BE2C (cell line): Measurements from ENCODE around the gene CPNE1.

Experiments used
- DNase-seq: peaks from one replicate; pipeline ENCODE4 v3.0.0-alpha.2; 2020
- H3K27me3 ChIP-seq: fragments of 250-450 bp; sonication (Bioruptor Pico); 2 replicates; pipeline ENCODE4 v1.5.1; 2020; ENCODE audit warnings: mild to moderate bottlenecking
- H3K36me3 ChIP-seq: fragments of 250-450 bp; sonication (Bioruptor Pico); 2 replicates; pipeline ENCODE4 v1.5.1; 2020; ENCODE audit warnings: mild to moderate bottlenecking
- H3K4me1 ChIP-seq: fragments of 250-450 bp; sonication (Bioruptor Pico); 2 replicates; pipeline ENCODE4 v1.5.1; 2020
- H3K4me3 ChIP-seq: 2 replicates; pipeline ENCODE4 v1.5.1; 2011; ENCODE audit warnings: low read depth, low read length
- H3K9me3 ChIP-seq: fragments of 250-450 bp; sonication (Bioruptor Pico); 2 replicates; pipeline ENCODE4 v1.5.1; 2020
- TF ChIP-seq, protein P1 (sequence below): IDR thresholded peaks from 2 replicates; pipeline ENCODE4 v1.5.1; 2012; ENCODE audit warnings: mild to moderate bottlenecking, low read depth, low read length

CPNE1 gene

DNA sequence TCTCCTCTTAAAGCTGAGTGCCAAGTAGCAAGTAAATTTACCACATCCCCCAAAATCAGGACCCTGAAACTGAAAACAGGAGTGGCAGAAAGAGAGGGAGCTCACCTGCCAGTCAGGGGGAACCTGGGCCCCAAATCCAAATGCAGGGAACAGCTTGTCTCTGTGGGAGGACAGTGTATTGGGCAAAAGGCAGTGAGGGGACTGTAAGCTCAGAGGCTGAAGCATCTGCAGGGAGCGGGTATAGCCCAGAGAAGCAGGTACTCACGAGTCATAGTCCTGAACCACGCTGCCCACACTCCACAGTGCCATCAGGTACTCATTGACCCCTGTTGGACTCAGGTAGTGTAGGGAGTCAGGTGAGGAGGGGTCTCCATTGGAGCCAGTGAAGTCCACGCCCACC lies 34.1 kb downstream of the CPNE1 start:
- no peaks in the 10 kb centered on the region for H3K27me3 ChIP-seq
- H3K9me3 ChIP-seq = no peaks in the 10 kb centered on the region
- TF ChIP-seq, protein P1, sequence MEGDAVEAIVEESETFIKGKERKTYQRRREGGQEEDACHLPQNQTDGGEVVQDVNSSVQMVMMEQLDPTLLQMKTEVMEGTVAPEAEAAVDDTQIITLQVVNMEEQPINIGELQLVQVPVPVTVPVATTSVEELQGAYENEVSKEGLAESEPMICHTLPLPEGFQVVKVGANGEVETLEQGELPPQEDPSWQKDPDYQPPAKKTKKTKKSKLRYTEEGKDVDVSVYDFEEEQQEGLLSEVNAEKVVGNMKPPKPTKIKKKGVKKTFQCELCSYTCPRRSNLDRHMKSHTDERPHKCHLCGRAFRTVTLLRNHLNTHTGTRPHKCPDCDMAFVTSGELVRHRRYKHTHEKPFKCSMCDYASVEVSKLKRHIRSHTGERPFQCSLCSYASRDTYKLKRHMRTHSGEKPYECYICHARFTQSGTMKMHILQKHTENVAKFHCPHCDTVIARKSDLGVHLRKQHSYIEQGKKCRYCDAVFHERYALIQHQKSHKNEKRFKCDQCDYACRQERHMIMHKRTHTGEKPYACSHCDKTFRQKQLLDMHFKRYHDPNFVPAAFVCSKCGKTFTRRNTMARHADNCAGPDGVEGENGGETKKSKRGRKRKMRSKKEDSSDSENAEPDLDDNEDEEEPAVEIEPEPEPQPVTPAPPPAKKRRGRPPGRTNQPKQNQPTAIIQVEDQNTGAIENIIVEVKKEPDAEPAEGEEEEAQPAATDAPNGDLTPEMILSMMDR = no peak
- H3K4me3 ChIP-seq = no peak overlapping the region
- no peak for DNase-seq
- no peaks in the 10 kb centered on the region for H3K4me1 ChIP-seq
- peaks cover 59% of the 10 kb centered on the region for H3K36me3 ChIP-seq

DNA sequence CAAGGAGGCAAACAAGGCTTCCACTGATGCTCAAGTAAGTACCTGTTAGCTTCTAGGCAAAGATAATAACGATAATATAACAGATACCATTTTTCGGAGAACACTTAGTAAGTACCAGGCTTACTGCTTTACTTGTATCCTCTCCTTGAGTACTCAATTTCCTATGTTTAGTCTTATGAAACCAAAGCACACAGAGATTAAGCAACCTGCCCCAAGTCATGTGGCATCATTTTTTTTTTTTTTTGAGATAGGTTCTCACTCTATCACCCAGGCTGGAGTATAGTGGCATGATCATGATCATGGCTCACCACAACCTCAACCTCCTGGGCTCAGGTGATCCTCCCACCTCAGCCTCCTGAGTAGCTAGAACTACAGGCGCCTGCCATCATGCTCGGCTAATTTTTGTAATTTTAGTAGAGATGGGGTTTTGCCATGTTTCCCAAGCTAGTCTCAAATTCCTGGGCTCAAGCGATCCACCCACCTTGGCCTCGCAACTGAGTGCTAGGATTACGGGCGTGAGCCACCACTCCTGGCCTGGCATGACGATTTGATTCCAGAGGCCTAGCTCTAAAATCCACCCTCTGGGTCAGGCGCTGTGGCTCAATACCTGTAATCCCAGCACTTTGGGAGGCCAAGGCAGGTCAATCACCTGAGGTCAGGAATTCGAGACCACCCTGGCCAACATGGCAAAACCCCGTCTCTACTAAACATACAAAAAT lies 35.1 kb downstream of the CPNE1 start:
- DNase-seq = no peak
- no peak overlapping the region for H3K4me3 ChIP-seq
- no peaks in the 10 kb centered on the region for H3K4me1 ChIP-seq
- H3K36me3 ChIP-seq = peaks cover 69% of the 10 kb centered on the region
- TF ChIP-seq, protein P1 = no peak
- no peaks in the 10 kb centered on the region for H3K9me3 ChIP-seq
- H3K27me3 ChIP-seq = no peaks in the 10 kb centered on the region

DNA sequence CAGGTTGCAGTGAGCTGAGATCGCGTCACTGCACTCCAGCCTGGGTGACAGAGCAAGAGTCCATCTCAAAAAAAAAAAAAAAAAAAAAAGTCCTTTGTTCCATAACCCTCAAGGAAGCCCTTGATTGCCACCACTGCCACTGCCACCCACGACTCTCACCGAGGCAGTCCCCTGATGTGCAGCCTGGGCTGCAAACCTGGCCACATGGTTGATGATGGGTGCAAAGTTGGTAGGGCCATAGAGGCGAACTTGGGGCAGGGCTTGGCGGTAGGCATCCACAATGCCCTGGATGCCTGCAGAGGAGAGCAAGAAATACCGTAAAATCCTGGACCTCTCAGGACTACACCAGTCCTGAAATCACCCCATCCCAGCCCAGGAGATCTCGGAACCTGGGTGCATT lies 37.6 kb downstream of the CPNE1 start:
- no peaks in the 10 kb centered on the region for H3K27me3 ChIP-seq
- no peak overlapping the region for H3K4me3 ChIP-seq
- no peaks in the 10 kb centered on the region for H3K9me3 ChIP-seq
- no peak for DNase-seq
- H3K4me1 ChIP-seq = no peaks in the 10 kb centered on the region
- TF ChIP-seq, protein P1 = no peak
- peaks cover 62% of the 10 kb centered on the region for H3K36me3 ChIP-seq

DNA sequence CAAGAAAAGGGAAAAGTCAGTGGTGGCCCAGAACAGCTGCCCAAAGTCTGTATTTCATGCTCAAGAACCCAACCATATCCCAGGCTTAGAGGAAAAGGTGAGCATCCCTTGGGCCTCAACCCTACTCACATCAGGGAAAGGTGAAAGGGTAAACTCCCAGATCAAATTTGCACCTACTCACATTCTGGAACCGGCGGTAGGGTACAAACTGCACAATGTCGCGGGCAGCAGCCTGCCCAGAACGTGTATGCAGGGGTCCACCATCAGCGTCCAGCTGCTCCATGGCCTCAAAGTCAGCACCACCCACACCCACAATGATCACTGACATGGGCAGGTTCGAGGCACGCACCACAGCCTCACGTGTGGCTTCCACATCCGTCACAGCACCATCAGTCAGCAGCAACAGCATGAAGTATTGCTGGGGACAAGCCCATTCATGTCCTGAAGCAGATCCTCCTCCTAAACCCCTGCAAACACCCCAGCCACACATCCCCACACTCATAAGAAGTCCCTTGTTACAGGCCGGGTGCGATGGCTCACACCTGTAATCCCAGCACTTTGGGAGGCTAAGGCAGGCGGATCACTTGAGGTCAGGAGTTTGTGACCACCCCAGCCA lies 38.2 kb downstream of the CPNE1 start:
- no peaks in the 10 kb centered on the region for H3K4me1 ChIP-seq
- no peak overlapping the region for H3K4me3 ChIP-seq
- no peaks in the 10 kb centered on the region for H3K27me3 ChIP-seq
- no peak for DNase-seq
- peaks cover 56% of the 10 kb centered on the region for H3K36me3 ChIP-seq
- no peaks in the 10 kb centered on the region for H3K9me3 ChIP-seq
- TF ChIP-seq, protein P1 = no peak

DNA sequence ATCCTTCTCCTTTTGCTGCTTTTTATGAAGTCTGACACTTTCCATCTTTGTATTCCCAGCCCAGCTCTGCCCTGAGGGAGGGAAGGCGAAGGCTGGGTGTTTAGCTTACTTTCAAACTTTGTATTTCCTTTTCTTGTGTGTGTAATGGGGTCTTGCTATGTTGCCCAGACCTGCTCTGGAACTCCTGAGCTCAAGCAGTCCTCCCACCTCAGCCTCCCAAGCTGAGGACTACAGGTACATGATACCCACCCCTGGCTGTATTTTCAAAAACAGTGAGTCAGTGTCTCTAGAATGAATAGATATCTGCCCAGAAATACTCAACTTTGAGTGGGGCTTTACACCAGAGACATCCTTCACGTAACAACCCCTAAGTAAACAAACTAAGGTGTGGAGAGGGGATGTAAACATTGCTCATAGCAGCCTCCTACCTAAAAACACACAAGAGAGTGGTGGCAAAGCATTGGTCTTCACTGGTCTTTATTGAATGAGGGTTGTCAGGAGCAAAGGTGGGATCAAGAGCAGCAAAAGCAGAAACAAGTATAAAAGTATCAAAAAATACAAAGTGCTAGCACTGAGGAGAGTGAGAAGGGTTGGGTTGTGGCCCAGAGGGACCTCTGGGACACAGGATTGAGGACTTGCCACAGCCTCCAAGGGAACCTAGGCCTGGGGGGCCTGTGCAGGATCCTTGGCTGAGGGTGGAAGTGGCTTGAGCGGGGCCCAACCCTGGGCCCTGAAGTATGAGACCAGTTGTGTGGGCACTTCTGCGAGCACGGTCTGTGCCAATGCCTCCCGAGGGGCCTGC lies 38.9 kb downstream of the CPNE1 start:
- Histone ChIP-seq H3K4me1 (no peaks in the 10 kb centered on the region), H3K36me3 (peaks cover 49% of the 10 kb centered on the region)

More for the DNA sequence above, 38.9 kb downstream of the CPNE1 start:
- TF ChIP-seq, protein P1 = no peak
- Histone ChIP-seq H3K9me3 (no peaks in the 10 kb centered on the region), H3K4me3 (no peak overlapping the region), H3K27me3 (no peaks in the 10 kb centered on the region)
- DNase-seq = no peak
